PC-3 (cell line): ENCODE data around the gene STAT5A. TPM values are rescaled to one million over a fixed set of nuclear protein-coding genes. Genes with fewer than 3 reads are reported as not detected.

Source experiments
- ATAC-seq: fragments of 200-7000 bp; cut with Tn5 transposase; 2 replicates; pipeline ENCODE4 v1.9.1; 2020; ENCODE audit warnings: mild to moderate bottlenecking, moderate library complexity
- BruUV-seq: library from RNA; stranded (reverse); fragments of 400-500 nt; replicated peaks from 2 replicates; lab custom pipeline; 2021; lab: Mats Ljungman, UMichigan
- CTCF ChIA-PET: fragments of 300-600 bp; sonication (Branson Sonifier 250); formaldehyde crosslinking; loops from one replicate; lab custom pipeline; 2022; ENCODE audit warnings: antibody characterized with exemption; lab: Charles Lee
- POLR2A ChIA-PET: fragments of 300-600 bp; sonication (Branson Sonifier 250); formaldehyde crosslinking; loops from one replicate; lab custom pipeline; 2022; ENCODE audit warnings: antibody characterized with exemption; ENCODE audit not compliant: unreplicated experiment; lab: Charles Lee
- DNase-seq: peaks from one replicate; pipeline ENCODE4 v3.0.0-alpha.2; 2015
- H2AFZ ChIP-seq: fragments of 300-600 bp; sonication (generic); 2 replicates; pipeline ENCODE4 v1.6.0; 2016; ENCODE audit warnings: antibody characterized with exemption, low read length
- H3F3A ChIP-seq: fragments of 300-600 bp; sonication (generic); one replicate; pipeline ENCODE4 v1.6.0; 2017; ENCODE audit warnings: antibody characterized with exemption, low read length, control low read depth, mild to moderate bottlenecking; ENCODE audit not compliant: unreplicated experiment
- H3K27ac ChIP-seq: fragments of 300-600 bp; sonication (generic); 2 replicates; pipeline ENCODE4 v1.5.1; 2016; ENCODE audit warnings: mild to moderate bottlenecking, low read length
- H3K27me3 ChIP-seq: fragments of 300-600 bp; sonication (generic); 2 replicates; pipeline ENCODE4 v1.6.1; 2016; ENCODE audit warnings: low read length, mixed read lengths
- H3K36me3 ChIP-seq: fragments of 300-600 bp; sonication (generic); 2 replicates; pipeline ENCODE4 v1.6.1; 2016; ENCODE audit warnings: low read depth, mixed run types, low read length, mixed read lengths
- H3K4me1 ChIP-seq: fragments of 300-600 bp; sonication (generic); 2 replicates; pipeline ENCODE4 v1.5.1; 2016; ENCODE audit warnings: low read length; ENCODE audit not compliant: insufficient read depth
- H3K4me2 ChIP-seq: fragments of 300-600 bp; sonication (generic); 2 replicates; pipeline ENCODE4 v1.6.0; 2016; ENCODE audit warnings: low read length
- H3K4me3 ChIP-seq: fragments of 300-600 bp; sonication (generic); 2 replicates; pipeline ENCODE4 v1.5.1; 2016; ENCODE audit warnings: mild to moderate bottlenecking, low read length, mixed read lengths
- H3K79me2 ChIP-seq: fragments of 300-600 bp; sonication (generic); 2 replicates; pipeline ENCODE4 v1.6.1; 2017; ENCODE audit warnings: low read length, mixed read lengths
- H3K9ac ChIP-seq: fragments of 300-600 bp; sonication (generic); 2 replicates; pipeline ENCODE4 v1.6.0; 2016; ENCODE audit warnings: mild to moderate bottlenecking, low read length
- H3K9me2 ChIP-seq: fragments of 300-600 bp; sonication (generic); replicated peaks from 2 replicates; pipeline ENCODE4 v1.6.1; 2016; ENCODE audit warnings: mixed run types, low read length, mixed read lengths
- H3K9me3 ChIP-seq: fragments of 300-600 bp; sonication (generic); 2 replicates; pipeline ENCODE4 v1.6.1; 2016; ENCODE audit warnings: low read length, mixed read lengths
- H4K20me1 ChIP-seq: fragments of 300-600 bp; sonication (generic); 2 replicates; pipeline ENCODE4 v1.6.1; 2016; ENCODE audit warnings: low read length, mixed read lengths
- CTCF ChIP-seq: fragments of 300-600 bp; sonication (generic); conservative IDR thresholded peaks from 2 replicates; pipeline ENCODE4 v1.5.1; 2017; ENCODE audit warnings: antibody characterized with exemption, low read depth, mild to moderate bottlenecking, low read length
- EZH2 ChIP-seq: fragments of 300-600 bp; sonication (generic); IDR thresholded peaks from one replicate; pipeline ENCODE4 v1.6.1; 2017; ENCODE audit warnings: antibody characterized with exemption, mild to moderate bottlenecking, low read length; ENCODE audit not compliant: unreplicated experiment
- EZH2phosphoT487 ChIP-seq: fragments of 300-600 bp; sonication (generic); IDR thresholded peaks from 2 replicates; pipeline ENCODE4 v1.6.1; 2018; ENCODE audit warnings: mild to moderate bottlenecking, antibody characterized with exemption, low read length, borderline replicate concordance
- intact Hi-C: fragments of 100-400 bp; cut with micrococcal nuclease; formaldehyde crosslinking; loops from 2 replicates; pipeline ENCODE4 v1.9.0; 2023
- total RNA-seq: library from RNA; depleted of rRNA; stranded (reverse); fragments of >200 nt; gene quantifications from 2 replicates; pipeline ENCODE4 v1.2.3, GENCODE V29; 2014

Gene STAT5A
- total RNA-seq, 1 experiment from 2014 or later = not detected

GRCh38 chr17:42339221-42339620 lies 50.9 kb downstream of the STAT5A start:
- H2AFZ ChIP-seq = no peak overlapping the region
- BruUV-seq = no TSS peak
- H3K9me3 ChIP-seq = no peaks in the 10 kb centered on the region
- no peaks in the 10 kb centered on the region for H3K4me1 ChIP-seq
- H3K36me3 ChIP-seq = no peaks in the 10 kb centered on the region
- H3K9me2 ChIP-seq = no peaks in the 10 kb centered on the region
- H3K27ac ChIP-seq = no peak overlapping the region
- intact Hi-C loops = no loop called here
- H3F3A ChIP-seq = no peaks in the 10 kb centered on the region
- no peaks in the 10 kb centered on the region for H3K27me3 ChIP-seq
- H3K9ac ChIP-seq = no peak overlapping the region
- no peak for DNase-seq
- no peak for ATAC-seq
- no peaks in the 10 kb centered on the region for H3K79me2 ChIP-seq
- no peak overlapping the region for H3K4me3 ChIP-seq
- no peak overlapping the region for H3K4me2 ChIP-seq
- CTCF ChIA-PET = no interaction called here
- TF ChIP-seq CTCF (no peak), EZH2 (no peak), EZH2phosphoT487 (no peak)
- POLR2A ChIA-PET = no interaction called here
- no peaks in the 10 kb centered on the region for H4K20me1 ChIP-seq

DNA sequence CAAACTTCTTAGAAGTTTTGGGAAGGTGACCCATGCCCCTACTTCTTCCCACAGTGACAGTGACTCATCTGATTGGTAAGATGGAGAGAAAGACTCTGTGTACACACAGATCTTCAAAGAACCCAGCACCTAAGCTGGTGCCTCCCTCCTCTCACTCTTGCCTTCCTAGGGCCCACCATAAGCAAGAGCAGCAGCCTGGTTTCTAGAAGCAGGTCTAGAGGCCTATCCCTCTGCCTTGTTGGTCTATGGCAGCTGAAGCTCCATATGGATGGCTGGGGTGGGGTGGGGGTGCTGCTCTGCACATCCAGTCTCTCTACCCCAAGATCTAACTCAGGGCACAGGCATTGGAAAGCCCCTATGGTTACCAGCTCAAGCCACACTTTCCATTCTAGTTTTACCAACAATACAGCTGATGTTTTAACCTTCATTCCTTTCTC lies 52.4 kb downstream of the STAT5A start:
- H3K4me1 ChIP-seq = no peaks in the 10 kb centered on the region
- DNase-seq = no peak
- H3K27me3 ChIP-seq = no peaks in the 10 kb centered on the region
- ChIA-PET POLR2A (no interaction called here), CTCF (no interaction called here)
- H3F3A ChIP-seq = no peaks in the 10 kb centered on the region
- no peaks in the 10 kb centered on the region for H3K79me2 ChIP-seq
- intact Hi-C loops = no loop called here
- no peak overlapping the region for H3K9ac ChIP-seq
- TF ChIP-seq CTCF (no peak), EZH2 (no peak), EZH2phosphoT487 (no peak)
- H3K36me3 ChIP-seq = no peaks in the 10 kb centered on the region
- H2AFZ ChIP-seq = no peak overlapping the region
- no peaks in the 10 kb centered on the region for H3K9me3 ChIP-seq
- no peaks in the 10 kb centered on the region for H3K9me2 ChIP-seq
- ATAC-seq = no peak
- no peak overlapping the region for H3K27ac ChIP-seq
- no peak overlapping the region for H3K4me2 ChIP-seq
- no peaks in the 10 kb centered on the region for H4K20me1 ChIP-seq
- no peak overlapping the region for H3K4me3 ChIP-seq
- BruUV-seq = no TSS peak

DNA sequence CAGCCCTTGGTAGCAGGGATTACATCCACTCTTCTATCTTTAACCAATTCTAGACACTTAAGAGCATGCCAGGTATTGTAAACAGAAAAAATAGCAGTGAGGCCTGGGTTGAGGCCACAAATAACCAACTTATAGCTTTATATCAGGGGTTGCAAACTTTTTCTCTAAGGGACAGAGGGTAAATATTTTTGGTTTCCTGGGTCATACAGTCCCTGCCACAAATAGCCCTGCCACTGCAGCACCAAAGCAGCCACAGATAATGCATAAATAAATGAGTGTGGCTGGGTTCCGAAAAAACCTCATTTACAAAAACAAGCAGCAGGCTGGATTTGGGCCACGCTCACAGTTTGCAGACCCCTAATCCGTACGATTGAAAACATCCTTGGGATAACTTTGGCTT lies 53.3 kb downstream of the STAT5A start:
- intact Hi-C loops = no loop called here
- DNase-seq = no peak
- H3K36me3 ChIP-seq = no peaks in the 10 kb centered on the region
- TF ChIP-seq CTCF (no peak), EZH2phosphoT487 (no peak), EZH2 (no peak)
- no peaks in the 10 kb centered on the region for H3K9me2 ChIP-seq
- H3K9me3 ChIP-seq = no peaks in the 10 kb centered on the region
- H3K4me2 ChIP-seq = no peak overlapping the region
- H3K4me3 ChIP-seq = no peak overlapping the region
- no peaks in the 10 kb centered on the region for H3K27me3 ChIP-seq
- CTCF ChIA-PET = no interaction called here
- no peak overlapping the region for H3K9ac ChIP-seq
- no peaks in the 10 kb centered on the region for H3F3A ChIP-seq
- no TSS peak for BruUV-seq
- H4K20me1 ChIP-seq = no peaks in the 10 kb centered on the region
- no peak overlapping the region for H2AFZ ChIP-seq
- POLR2A ChIA-PET = no interaction called here
- ATAC-seq = no peak
- H3K4me1 ChIP-seq = no peaks in the 10 kb centered on the region
- H3K79me2 ChIP-seq = no peaks in the 10 kb centered on the region
- no peak overlapping the region for H3K27ac ChIP-seq
